ENCODE measurements around the gene ZSWIM4.

Gene ZSWIM4

DNA sequence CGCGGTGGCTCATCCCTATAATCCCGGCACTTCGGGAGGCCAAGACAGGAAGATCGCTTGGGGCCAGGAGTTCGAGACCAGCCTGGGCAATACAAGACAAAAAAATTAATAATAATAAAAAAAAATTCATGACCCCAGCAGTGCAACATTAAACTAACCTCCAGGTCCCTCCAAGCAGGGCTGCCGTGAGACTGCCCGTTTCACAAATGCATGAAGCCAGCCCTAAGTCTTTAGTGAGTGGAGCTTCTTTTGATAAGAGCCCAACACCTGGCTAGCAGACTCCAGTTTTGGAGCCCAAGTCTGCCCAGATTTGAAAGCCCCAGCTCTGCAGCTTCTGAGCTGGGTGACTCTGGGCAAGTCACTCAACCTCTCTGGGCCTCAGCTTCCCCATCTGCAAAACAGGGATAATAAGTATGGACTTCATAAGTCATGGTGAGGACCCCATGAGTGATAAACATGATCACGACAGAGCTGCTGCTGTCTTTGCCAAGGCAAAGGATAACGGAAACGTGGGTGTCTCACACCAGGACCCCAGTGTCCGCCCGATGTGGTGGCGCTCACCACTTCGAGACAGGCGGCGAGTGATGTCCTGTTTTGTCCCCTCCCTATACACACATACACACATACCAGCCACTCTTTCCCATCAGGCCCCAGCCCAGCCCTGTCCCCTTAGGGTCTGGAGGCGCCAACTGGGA lies 43.3 kb downstream of the ZSWIM4 start:
- DNase-seq (ENCODE audit: low spot score) (no peak), ATAC-seq (ENCODE audit: low read depth) (no peak)
- Histone ChIP-seq H3K4me1 (ENCODE audit: insufficient read depth, poor library complexity, severe bottlenecking) (peaks cover 29% of the 10 kb centered on the region), H3K27ac (ENCODE audit: poor library complexity, severe bottlenecking) (peak overlapping the region; percentile 98), H3K4me3 (ENCODE audit: severe bottlenecking) (peak overlapping the region; percentile 88), H3K27me3 (ENCODE audit: insufficient read depth, poor library complexity, severe bottlenecking) (no peaks in the 10 kb centered on the region), H3K9me3 (ENCODE audit: severe bottlenecking) (no peaks in the 10 kb centered on the region), H3K36me3 (ENCODE audit: low read depth) (peaks cover 82% of the 10 kb centered on the region)
- TF ChIP-seq, protein P1, sequence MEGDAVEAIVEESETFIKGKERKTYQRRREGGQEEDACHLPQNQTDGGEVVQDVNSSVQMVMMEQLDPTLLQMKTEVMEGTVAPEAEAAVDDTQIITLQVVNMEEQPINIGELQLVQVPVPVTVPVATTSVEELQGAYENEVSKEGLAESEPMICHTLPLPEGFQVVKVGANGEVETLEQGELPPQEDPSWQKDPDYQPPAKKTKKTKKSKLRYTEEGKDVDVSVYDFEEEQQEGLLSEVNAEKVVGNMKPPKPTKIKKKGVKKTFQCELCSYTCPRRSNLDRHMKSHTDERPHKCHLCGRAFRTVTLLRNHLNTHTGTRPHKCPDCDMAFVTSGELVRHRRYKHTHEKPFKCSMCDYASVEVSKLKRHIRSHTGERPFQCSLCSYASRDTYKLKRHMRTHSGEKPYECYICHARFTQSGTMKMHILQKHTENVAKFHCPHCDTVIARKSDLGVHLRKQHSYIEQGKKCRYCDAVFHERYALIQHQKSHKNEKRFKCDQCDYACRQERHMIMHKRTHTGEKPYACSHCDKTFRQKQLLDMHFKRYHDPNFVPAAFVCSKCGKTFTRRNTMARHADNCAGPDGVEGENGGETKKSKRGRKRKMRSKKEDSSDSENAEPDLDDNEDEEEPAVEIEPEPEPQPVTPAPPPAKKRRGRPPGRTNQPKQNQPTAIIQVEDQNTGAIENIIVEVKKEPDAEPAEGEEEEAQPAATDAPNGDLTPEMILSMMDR (IDR thresholded peaks at IDR 0.05; ENCODE audit: poor library complexity, severe bottlenecking) = no peak

DNA sequence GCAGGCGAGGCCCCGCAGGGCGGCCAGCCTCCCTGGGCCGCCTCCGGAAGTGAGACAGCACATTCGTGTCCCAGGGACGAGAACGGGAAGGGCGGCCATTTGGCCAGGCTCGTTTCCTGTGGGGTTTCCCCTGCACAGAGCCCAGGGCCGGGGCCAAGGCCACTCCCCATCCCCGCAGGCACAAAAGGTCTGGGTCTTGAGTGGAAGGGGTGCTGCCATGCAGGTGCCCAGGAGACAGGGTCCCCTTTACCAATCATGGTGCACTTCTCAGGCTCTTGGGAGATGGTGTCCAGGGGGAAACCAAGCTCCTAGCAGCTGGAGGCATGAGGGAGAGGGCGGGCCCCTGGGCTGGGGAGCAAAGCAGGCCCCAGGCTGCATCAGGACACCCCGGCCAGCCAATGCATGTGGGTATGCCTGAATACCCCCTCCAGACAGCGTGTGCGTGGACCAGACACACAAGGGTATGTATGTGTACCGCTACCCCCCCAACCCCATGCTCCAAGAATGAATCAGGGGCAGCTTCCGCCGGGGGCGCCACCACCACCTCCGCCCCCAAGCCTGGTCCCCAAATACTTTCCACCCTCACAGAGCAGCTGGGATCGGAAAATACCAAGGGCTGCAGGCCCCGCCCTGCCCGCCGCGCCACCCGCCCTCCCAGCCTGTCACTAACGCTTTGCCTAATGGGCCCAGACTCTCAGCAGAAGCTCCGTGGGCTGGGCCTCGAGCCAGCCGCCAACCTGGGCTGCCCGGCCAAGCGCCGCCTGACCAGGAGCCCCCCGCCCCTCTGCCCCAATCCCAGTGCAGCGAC lies 44.1 kb downstream of the ZSWIM4 start:
- peak; percentile 11 for ATAC-seq (ENCODE audit: low read depth)
- peak overlapping the region; percentile 88 for H3K4me3 ChIP-seq (ENCODE audit: severe bottlenecking)
- H3K4me1 ChIP-seq (ENCODE audit: insufficient read depth, poor library complexity, severe bottlenecking) = peaks cover 36% of the 10 kb centered on the region
- H3K9me3 ChIP-seq (ENCODE audit: severe bottlenecking) = no peaks in the 10 kb centered on the region
- peak overlapping the region; percentile 98 for H3K27ac ChIP-seq (ENCODE audit: poor library complexity, severe bottlenecking)
- peak; percentile 73 for DNase-seq (ENCODE audit: low spot score)
- TF ChIP-seq, protein P1 (IDR thresholded peaks at IDR 0.05; ENCODE audit: poor library complexity, severe bottlenecking) = no peak
- no peaks in the 10 kb centered on the region for H3K27me3 ChIP-seq (ENCODE audit: insufficient read depth, poor library complexity, severe bottlenecking)
- peaks cover 76% of the 10 kb centered on the region for H3K36me3 ChIP-seq (ENCODE audit: low read depth)

DNA sequence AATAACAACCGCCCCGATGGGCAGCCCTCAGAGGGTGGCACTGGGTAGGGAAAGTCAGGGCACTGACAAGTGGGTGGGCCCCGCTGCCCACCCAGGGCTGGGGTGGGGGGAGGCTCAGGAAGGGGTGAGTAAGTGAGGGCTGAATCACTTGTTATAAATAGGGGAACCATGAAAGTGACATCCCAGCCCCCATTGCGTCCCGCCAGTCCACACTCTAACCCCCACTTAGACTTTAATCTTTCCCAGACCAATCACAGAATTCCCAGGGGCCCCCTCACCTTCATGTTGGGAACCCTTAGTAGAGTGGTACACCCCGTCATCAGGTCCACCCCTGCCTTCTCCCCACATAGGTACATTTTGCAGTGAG lies 44.7 kb downstream of the ZSWIM4 start:
- ATAC-seq (ENCODE audit: low read depth) (no peak), DNase-seq (ENCODE audit: low spot score) (no peak)
- peaks cover 71% of the 10 kb centered on the region for H3K36me3 ChIP-seq (ENCODE audit: low read depth)
- peak overlapping the region; percentile 98 for H3K27ac ChIP-seq (ENCODE audit: poor library complexity, severe bottlenecking)
- no peaks in the 10 kb centered on the region for H3K9me3 ChIP-seq (ENCODE audit: severe bottlenecking)
- TF ChIP-seq, protein P1 (IDR thresholded peaks at IDR 0.05; ENCODE audit: poor library complexity, severe bottlenecking) = no peak
- H3K4me3 ChIP-seq (ENCODE audit: severe bottlenecking) = peak overlapping the region; percentile 88
- peaks cover 37% of the 10 kb centered on the region for H3K4me1 ChIP-seq (ENCODE audit: insufficient read depth, poor library complexity, severe bottlenecking)
- no peaks in the 10 kb centered on the region for H3K27me3 ChIP-seq (ENCODE audit: insufficient read depth, poor library complexity, severe bottlenecking)

DNA sequence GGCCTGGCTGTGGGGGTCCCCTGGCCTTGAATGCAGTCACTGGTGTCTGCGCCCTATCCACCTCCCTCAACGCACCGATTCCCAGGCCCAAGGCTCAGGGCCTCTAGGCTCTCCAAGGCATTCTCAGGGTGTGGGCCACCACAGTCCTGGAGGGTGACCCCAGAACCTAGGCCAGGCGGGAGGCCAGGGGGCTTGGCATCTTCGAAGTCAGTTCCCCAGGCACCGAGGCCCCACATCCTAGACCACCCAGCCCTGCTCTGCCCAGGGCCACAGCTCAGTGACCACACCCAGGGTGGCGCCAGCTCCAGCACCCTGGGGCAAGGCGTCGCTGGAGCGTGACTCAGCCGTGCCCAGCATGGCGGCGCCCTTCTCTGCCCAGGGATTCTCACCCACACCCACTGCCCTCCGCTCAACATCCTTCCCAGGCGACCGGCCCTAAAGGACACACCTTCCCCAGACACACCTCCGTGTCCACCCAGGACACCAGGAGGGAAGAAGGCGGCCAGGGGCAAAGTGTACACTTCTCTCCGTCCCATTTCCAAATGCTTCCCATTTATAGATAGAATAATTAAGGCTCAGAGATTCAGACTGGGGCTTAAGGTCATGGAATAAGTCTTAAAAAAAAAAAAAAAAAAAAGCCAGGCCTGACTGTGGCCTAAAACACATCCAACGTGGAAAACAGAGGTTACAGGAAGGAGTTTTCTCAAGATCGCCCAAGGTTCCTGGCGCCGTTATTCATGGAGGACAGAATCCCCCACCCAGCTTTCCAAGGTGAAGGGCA lies 45.3 kb downstream of the ZSWIM4 start:
- peak overlapping the region; percentile 98 for H3K27ac ChIP-seq (ENCODE audit: poor library complexity, severe bottlenecking)
- DNase-seq (ENCODE audit: low spot score) (peak; percentile 84), ATAC-seq (ENCODE audit: low read depth) (peak; percentile 30)
- peak overlapping the region; percentile 88 for H3K4me3 ChIP-seq (ENCODE audit: severe bottlenecking)
- TF ChIP-seq, protein P1 (IDR thresholded peaks at IDR 0.05; ENCODE audit: poor library complexity, severe bottlenecking) = no peak
- no peaks in the 10 kb centered on the region for H3K9me3 ChIP-seq (ENCODE audit: severe bottlenecking)
- peaks cover 35% of the 10 kb centered on the region for H3K4me1 ChIP-seq (ENCODE audit: insufficient read depth, poor library complexity, severe bottlenecking)
- H3K27me3 ChIP-seq (ENCODE audit: insufficient read depth, poor library complexity, severe bottlenecking) = no peaks in the 10 kb centered on the region
- peaks cover 65% of the 10 kb centered on the region for H3K36me3 ChIP-seq (ENCODE audit: low read depth)

Data from RWPE2 (cell line).